AG20443 (cell line): ENCODE data around the gene VSNL1.

Experiments
- DNase-seq: peaks from one replicate; pipeline ENCODE4 v3.0.0; 2012; ENCODE audit warnings: low spot score, mixed read lengths

Gene VSNL1

GRCh38 chr2:17583166-17583565 lies 42.7 kb downstream of the VSNL1 start:
- no peak for DNase-seq

GRCh38 chr2:17583646-17584045 lies 43.1 kb downstream of the VSNL1 start:
- no peak for DNase-seq

- no peak for DNase-seq
Observed at GRCh38 chr2:17584689-17585088, 44.2 kb downstream of the VSNL1 start.

GRCh38 chr2:17587469-17587868 lies 47.0 kb downstream of the VSNL1 start:
- DNase-seq = no peak

- DNase-seq = no peak
Observed at GRCh38 chr2:17588031-17588430, 47.5 kb downstream of the VSNL1 start.

GRCh38 chr2:17589406-17590035 lies 49.0 kb downstream of the VSNL1 start:
- DNase-seq = no peak

- DNase-seq = no peak
Observed at GRCh38 chr2:17590342-17590911, 49.9 kb downstream of the VSNL1 start.

- no peak for DNase-seq
Observed at GRCh38 chr2:17591846-17592245, 51.4 kb downstream of the VSNL1 start.

- no peak for DNase-seq
Observed at GRCh38 chr2:17592731-17593409, 52.4 kb downstream of the VSNL1 start.

- DNase-seq = no peak
Observed at GRCh38 chr2:17593445-17593840, 52.9 kb downstream of the VSNL1 start.

GRCh38 chr2:17593841-17594491 lies 53.5 kb downstream of the VSNL1 start:
- DNase-seq = no peak

- DNase-seq = peak; percentile 48
Observed at GRCh38 chr2:17594533-17595401, 54.3 kb downstream of the VSNL1 start.

GRCh38 chr2:17599617-17600016 lies 59.1 kb downstream of the VSNL1 start:
- no peak for DNase-seq

- DNase-seq = no peak
Observed at GRCh38 chr2:17600556-17601204, 60.2 kb downstream of the VSNL1 start.

GRCh38 chr2:17604050-17604449 lies 63.6 kb downstream of the VSNL1 start:
- no peak for DNase-seq

GRCh38 chr2:17605696-17606095 lies 65.2 kb downstream of the VSNL1 start:
- DNase-seq = no peak

- DNase-seq = no peak
Observed at GRCh38 chr2:17606851-17607250, 66.4 kb downstream of the VSNL1 start.

- no peak for DNase-seq
Observed at GRCh38 chr2:17607379-17607778, 66.9 kb downstream of the VSNL1 start.

GRCh38 chr2:17608251-17608650 lies 67.8 kb downstream of the VSNL1 start:
- DNase-seq = no peak

- no peak for DNase-seq
Observed at GRCh38 chr2:17610521-17610920, 70.0 kb downstream of the VSNL1 start.

- DNase-seq = no peak
Observed at GRCh38 chr2:17611036-17611435, 70.5 kb downstream of the VSNL1 start.
